Measurements from ENCODE around the gene KLF15. TPM values are rescaled to one million over a fixed set of nuclear protein-coding genes. Genes with fewer than 3 reads are reported as not detected.

The KLF15 gene
- total RNA-seq, 3 donors from 2014 or later (not counting 1 experiment from before 2014, with no cell fraction given), result 0.23 to 0.38 (median 0.36) TPM

DNA sequence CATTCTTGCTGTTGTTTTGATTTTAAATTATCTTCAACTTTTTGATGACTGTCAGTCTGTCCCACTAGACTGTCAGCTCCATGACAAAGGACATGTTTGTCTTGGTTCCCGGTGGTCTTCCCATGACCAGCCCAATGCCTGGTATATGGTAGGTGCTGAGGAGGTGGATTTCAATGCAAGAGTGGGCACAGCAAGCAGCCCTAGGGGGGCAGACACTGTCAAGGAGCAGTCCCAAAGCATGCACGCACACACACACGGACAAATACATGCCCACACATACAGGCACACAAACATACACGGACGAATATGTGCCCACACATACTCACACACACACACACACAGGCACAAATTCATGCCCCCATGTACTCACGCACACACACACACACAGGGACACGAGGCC lies 12.0 kb downstream of the KLF15 start:
- Histone ChIP-seq H3K27me3 (ENCODE audit: control insufficient read depth, insufficient read depth, low read length) (no peaks in the 10 kb centered on the region), H3K36me3 (ENCODE audit: control insufficient read depth, insufficient read depth, low read length) (no peaks in the 10 kb centered on the region), H3K27ac (ENCODE audit: low read length) (no peak overlapping the region), H3K9me3 (ENCODE audit: control insufficient read depth, insufficient read depth, low read length) (no peaks in the 10 kb centered on the region), H3K4me1 (ENCODE audit: control insufficient read depth, insufficient read depth, low read length) (no peaks in the 10 kb centered on the region), H3K4me3 (ENCODE audit: low read length) (no peak overlapping the region)
- DNase-seq, result peak in 1 of 2 donors; percentile 10
- 85% methylated on average over 7 of the region's 7 CpGs for WGBS (ENCODE audit: insufficient coverage)
- Mint-ChIP-seq H3K9me3 (no peaks in the 10 kb centered on the region), H3K27me3 (ENCODE audit: low read depth in 2 of 2) (peaks cover 0 to 3% of the 10 kb centered on the region in 2 donors), H3K4me1 (peaks cover 0 to 5% of the 10 kb centered on the region in 2 donors), H3K4me3 (no peak overlapping the region), H3K36me3 (no peaks in the 10 kb centered on the region), H3K27ac (no peak overlapping the region)
- ATAC-seq, result no peak
- intact Hi-C loops (cut with micrococcal nuclease), result no loop called here
- TF ChIP-seq, protein P1, sequence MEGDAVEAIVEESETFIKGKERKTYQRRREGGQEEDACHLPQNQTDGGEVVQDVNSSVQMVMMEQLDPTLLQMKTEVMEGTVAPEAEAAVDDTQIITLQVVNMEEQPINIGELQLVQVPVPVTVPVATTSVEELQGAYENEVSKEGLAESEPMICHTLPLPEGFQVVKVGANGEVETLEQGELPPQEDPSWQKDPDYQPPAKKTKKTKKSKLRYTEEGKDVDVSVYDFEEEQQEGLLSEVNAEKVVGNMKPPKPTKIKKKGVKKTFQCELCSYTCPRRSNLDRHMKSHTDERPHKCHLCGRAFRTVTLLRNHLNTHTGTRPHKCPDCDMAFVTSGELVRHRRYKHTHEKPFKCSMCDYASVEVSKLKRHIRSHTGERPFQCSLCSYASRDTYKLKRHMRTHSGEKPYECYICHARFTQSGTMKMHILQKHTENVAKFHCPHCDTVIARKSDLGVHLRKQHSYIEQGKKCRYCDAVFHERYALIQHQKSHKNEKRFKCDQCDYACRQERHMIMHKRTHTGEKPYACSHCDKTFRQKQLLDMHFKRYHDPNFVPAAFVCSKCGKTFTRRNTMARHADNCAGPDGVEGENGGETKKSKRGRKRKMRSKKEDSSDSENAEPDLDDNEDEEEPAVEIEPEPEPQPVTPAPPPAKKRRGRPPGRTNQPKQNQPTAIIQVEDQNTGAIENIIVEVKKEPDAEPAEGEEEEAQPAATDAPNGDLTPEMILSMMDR (IDR thresholded peaks at IDR 0.05), result no peak

DNA sequence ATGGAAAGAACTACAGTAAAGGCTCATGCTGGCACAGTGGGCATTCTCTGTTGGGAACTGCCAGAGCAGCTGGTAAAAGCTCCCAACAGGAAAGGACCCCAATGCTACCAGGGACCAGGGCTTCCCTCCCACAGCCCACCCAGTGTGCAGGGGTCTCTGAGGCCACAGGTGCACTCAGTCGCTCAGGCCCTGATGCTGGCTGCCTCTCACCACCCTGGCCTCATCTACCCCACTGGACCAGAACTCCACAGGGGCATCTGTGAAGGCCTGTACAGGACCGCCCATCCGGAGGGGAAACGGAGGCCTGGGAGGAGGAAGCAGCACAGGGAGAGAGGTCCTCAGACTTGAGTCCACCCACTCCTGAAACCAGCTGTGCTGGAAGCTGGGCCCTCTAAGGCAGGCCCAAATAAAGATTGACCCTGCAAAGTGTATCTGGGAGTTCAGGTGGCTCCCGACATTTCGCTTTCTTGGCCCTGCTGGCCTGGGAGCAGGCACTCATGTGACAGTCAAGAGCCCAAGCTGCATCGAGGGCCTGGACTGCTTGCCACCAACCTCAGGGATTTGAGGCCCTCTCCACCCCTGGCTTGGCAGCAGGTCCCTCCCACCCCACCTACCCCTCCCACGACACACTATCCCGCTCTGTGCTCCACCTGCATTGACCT lies 12.7 kb downstream of the KLF15 start:
- WGBS (ENCODE audit: insufficient coverage), result 91% methylated on average over 9 of the region's 9 CpGs
- Mint-ChIP-seq H3K36me3 (no peaks in the 10 kb centered on the region), H3K4me1 (no peaks in the 10 kb centered on the region), H3K9me3 (no peaks in the 10 kb centered on the region), H3K27ac (no peak overlapping the region), H3K4me3 (no peak overlapping the region), H3K27me3 (ENCODE audit: low read depth in 2 of 2) (peaks cover 2 to 3% of the 10 kb centered on the region in 2 donors)
- Histone ChIP-seq H3K27ac (ENCODE audit: low read length) (no peak overlapping the region), H3K27me3 (ENCODE audit: control insufficient read depth, insufficient read depth, low read length) (no peaks in the 10 kb centered on the region), H3K4me3 (ENCODE audit: low read length) (no peak overlapping the region), H3K36me3 (ENCODE audit: control insufficient read depth, insufficient read depth, low read length) (no peaks in the 10 kb centered on the region), H3K4me1 (ENCODE audit: control insufficient read depth, insufficient read depth, low read length) (no peaks in the 10 kb centered on the region), H3K9me3 (ENCODE audit: control insufficient read depth, insufficient read depth, low read length) (no peaks in the 10 kb centered on the region)
- DNase-seq (peak in 1 of 2 donors; percentile 9), ATAC-seq (no peak)
- intact Hi-C loops (cut with micrococcal nuclease), result no loop called here
- TF ChIP-seq, protein P1 (IDR thresholded peaks at IDR 0.05), result no peak

DNA sequence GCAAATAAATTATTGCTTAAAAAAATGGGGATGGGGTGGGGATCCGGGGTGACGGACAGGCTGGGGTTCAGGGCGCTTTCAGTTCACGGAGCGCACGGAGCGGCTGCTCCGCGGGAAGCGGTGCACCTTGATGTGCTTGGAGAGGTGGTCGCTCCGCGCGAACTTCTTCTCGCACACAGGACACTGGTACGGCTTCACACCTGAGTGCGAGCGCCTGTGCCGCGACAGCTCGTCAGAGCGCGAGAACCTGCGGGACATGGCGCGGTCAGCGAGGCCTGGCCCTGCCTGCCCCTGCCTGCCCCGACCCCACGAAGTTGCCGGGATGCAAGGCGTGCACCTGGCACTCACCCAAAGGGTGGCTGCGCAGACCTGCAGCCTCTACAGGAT lies 13.6 kb downstream of the KLF15 start:
- Histone ChIP-seq H3K36me3 (ENCODE audit: control insufficient read depth, insufficient read depth, low read length) (no peaks in the 10 kb centered on the region), H3K27me3 (ENCODE audit: control insufficient read depth, insufficient read depth, low read length) (no peaks in the 10 kb centered on the region), H3K4me3 (ENCODE audit: low read length) (no peak overlapping the region), H3K4me1 (ENCODE audit: control insufficient read depth, insufficient read depth, low read length) (no peaks in the 10 kb centered on the region), H3K27ac (ENCODE audit: low read length) (no peak overlapping the region), H3K9me3 (ENCODE audit: control insufficient read depth, insufficient read depth, low read length) (no peaks in the 10 kb centered on the region)
- no peak overlapping the region for H3K4me3 Mint-ChIP-seq
- TF ChIP-seq, protein P1 (IDR thresholded peaks at IDR 0.05), result no peak
- peaks cover 6 to 10% of the 10 kb centered on the region in 2 donors for H3K27me3 Mint-ChIP-seq (ENCODE audit: low read depth in 2 of 2)
- ATAC-seq (no peak), DNase-seq (peak in 1 of 2 donors; percentile 6)
- H3K9me3 Mint-ChIP-seq, result no peaks in the 10 kb centered on the region
- WGBS (ENCODE audit: insufficient coverage), result 93% methylated on average over 32 of the region's 32 CpGs
- no peak overlapping the region for H3K27ac Mint-ChIP-seq
- no peaks in the 10 kb centered on the region for H3K36me3 Mint-ChIP-seq
- intact Hi-C loops (cut with micrococcal nuclease), result no loop called here
- no peaks in the 10 kb centered on the region for H3K4me1 Mint-ChIP-seq
